A549 (cell line): ENCODE results near the gene LNPEP. TPM values are rescaled to one million over a fixed set of nuclear protein-coding genes. Genes with fewer than 3 reads are reported as not detected.
"Not testable (repeated sequence)": the region's sequence is repeated elsewhere in the genome, so short reads cannot be mapped to it uniquely, and the experiment has no call there.

Experiments
- ATAC-seq, 2 experiments: fragments of 200-7000 bp in 1 of 2; fragments of >200 bp in 1 of 2; cut with Nextera tagmentation in 1 of 2; cut with Tn5 transposase in 1 of 2; 3 replicates each; pipeline versions ENCODE4 v1.8.0 to v1.9.1; 2018 to 2020; ENCODE audit warnings: mild to moderate bottlenecking in 1 of 2, moderate library complexity in 1 of 2
- CTCF ChIA-PET: fragments of 300-600 bp; sonication (Branson Sonifier 250); formaldehyde crosslinking; extraction: SDS; loops from one replicate; lab custom pipeline; 2021; ENCODE audit warnings: antibody characterized with exemption, inconsistent platforms; lab: Yijun Ruan, JAX
- POLR2A ChIA-PET: fragments of 350-600 bp; formaldehyde crosslinking; extraction: SDS; loops from one replicate; lab custom pipeline; 2021; ENCODE audit warnings: antibody characterized with exemption, inconsistent platforms; lab: Yijun Ruan, JAX
- DNase-seq, 2 experiments: peaks; one replicate each; pipeline versions ENCODE4 v3.0.0 to v3.0.0-alpha.2; 2011 to 2016; ENCODE audit warnings: low read depth in 1 of 2, low spot score in 1 of 2
- FAIRE-seq: peaks from 2 replicates; lab custom pipeline; 2011; peaks lifted over from hg19 to GRCh38; lab: Jason Lieb, UNC
- H3K27ac ChIP-seq, 2 experiments: fragments of >200 bp; sonication (Bioruptor Twin); formaldehyde crosslinking; 3 replicates each; pipeline ENCODE4 v1.5.1; 2016 to 2017
- H3K4me1 ChIP-seq: fragments of >200 bp; sonication (Bioruptor Twin); formaldehyde crosslinking; 3 replicates; pipeline ENCODE4 v1.6.1; 2016
- H3K4me2 ChIP-seq: fragments of >200 bp; sonication (Bioruptor Twin); formaldehyde crosslinking; 3 replicates; pipeline ENCODE4 v1.6.1; 2016
- H3K4me3 ChIP-seq: fragments of >200 bp; sonication (Bioruptor Twin); formaldehyde crosslinking; 3 replicates; pipeline ENCODE4 v1.5.1; 2016
- H3K9me3 ChIP-seq: fragments of >200 bp; sonication (Bioruptor Twin); formaldehyde crosslinking; 3 replicates; pipeline ENCODE4 v1.6.1; 2016
- CEBPB ChIP-seq, 2 experiments: fragments of >200 bp in 1 of 2; sonication (Bioruptor Twin) in 1 of 2; formaldehyde crosslinking in 1 of 2; IDR thresholded peaks; 2 replicates each; pipeline ENCODE4 v1.6.1; 2012 to 2016
- CHD2 ChIP-seq: fragments of 150-350 bp; IDR thresholded peaks from 2 replicates; pipeline ENCODE4 v1.6.1; 2014; ENCODE audit warnings: low read length; ENCODE audit not compliant: partially characterized antibody
- CHD4 ChIP-seq: fragments of 200-600 bp; sonication (generic); IDR thresholded peaks from 2 replicates; pipeline ENCODE4 v1.6.1; 2016; ENCODE audit warnings: antibody characterized with exemption, mild to moderate bottlenecking, borderline replicate concordance
- EP300 ChIP-seq, 2 experiments: fragments of >200 bp; sonication (Bioruptor Twin); formaldehyde crosslinking; IDR thresholded peaks; 2 replicates in 1 of 2; 3 replicates in 1 of 2; pipeline ENCODE4 v1.6.1; 2016 to 2017
- ESRRA ChIP-seq: fragments of 150-350 bp; IDR thresholded peaks from 2 replicates; pipeline ENCODE4 v1.6.1; 2014; ENCODE audit warnings: mild to moderate bottlenecking, low read length, borderline replicate concordance
- GATA3 ChIP-seq: IDR thresholded peaks from 2 replicates; pipeline ENCODE4 v1.6.1; 2012; ENCODE audit warnings: borderline replicate concordance
- HDAC2 ChIP-seq: fragments of 200-600 bp; sonication (generic); IDR thresholded peaks from 2 replicates; pipeline ENCODE4 v1.6.1; 2016
- HEYL ChIP-seq: fragments of 250-450 bp; sonication (Bioruptor Pico); IDR thresholded peaks from 2 replicates; pipeline ENCODE4 v1.8.0; 2021; ENCODE audit warnings: mild to moderate bottlenecking, moderate library complexity
- HOXA7 ChIP-seq: fragments of 250-450 bp; sonication (Bioruptor Pico); IDR thresholded peaks from 2 replicates; pipeline ENCODE4 v1.5.0; 2020; ENCODE audit warnings: mild to moderate bottlenecking, moderate library complexity
- HOXB13 ChIP-seq: fragments of 250-450 bp; sonication (Bioruptor Pico); IDR thresholded peaks from 2 replicates; pipeline ENCODE4 v1.5.0; 2020; ENCODE audit warnings: low read depth, mild to moderate bottlenecking, moderate library complexity
- JUN ChIP-seq, 2 experiments: fragments of >200 bp; sonication (Bioruptor Twin); formaldehyde crosslinking; IDR thresholded peaks; 2 replicates in 1 of 2; 3 replicates in 1 of 2; pipeline ENCODE4 v1.6.1; 2016 to 2017
- KDM1A ChIP-seq: fragments of 200-600 bp; sonication (generic); IDR thresholded peaks from 2 replicates; pipeline ENCODE4 v1.6.1; 2016; ENCODE audit warnings: low read depth, mild to moderate bottlenecking
- KDM5A ChIP-seq: fragments of 200-600 bp; sonication (generic); IDR thresholded peaks from 2 replicates; pipeline ENCODE4 v1.6.1; 2016; ENCODE audit warnings: antibody characterized with exemption, mild to moderate bottlenecking
- MAFK ChIP-seq: fragments of 450-650 bp; IDR thresholded peaks from 2 replicates; pipeline ENCODE4 v1.6.1; 2014; ENCODE audit not compliant: partially characterized antibody
- MYC ChIP-seq: IDR thresholded peaks from 2 replicates; pipeline ENCODE4 v1.6.1; 2012; ENCODE audit warnings: mild to moderate bottlenecking, inconsistent platforms, low read length, improper control_type of control experiment, borderline replicate concordance
- NPAS2 ChIP-seq: fragments of 250-450 bp; sonication (Bioruptor Pico); IDR thresholded peaks from 2 replicates; pipeline ENCODE4 v1.8.0; 2022; ENCODE audit warnings: mild to moderate bottlenecking, moderate library complexity, borderline replicate concordance
- NR3C1 ChIP-seq: fragments of >200 bp; sonication (Bioruptor Twin); formaldehyde crosslinking; IDR thresholded peaks from 3 replicates; pipeline ENCODE4 v1.6.1; 2017
- PHF8 ChIP-seq: fragments of 200-600 bp; sonication (generic); IDR thresholded peaks from 2 replicates; pipeline ENCODE4 v1.6.1; 2016; ENCODE audit warnings: low read depth, mild to moderate bottlenecking, antibody characterized with exemption, moderate library complexity, borderline replicate concordance
- POLR2A ChIP-seq: IDR thresholded peaks from 2 replicates; pipeline ENCODE4 v1.6.1; 2012; ENCODE audit warnings: mild to moderate bottlenecking, low read length
- POLR2AphosphoS2 ChIP-seq: conservative IDR thresholded peaks from 2 replicates; pipeline ENCODE4 v1.6.1; 2012; ENCODE audit warnings: low read length, improper control_type of control experiment, inconsistent platforms
- RAD21 ChIP-seq, 2 experiments: fragments of >200 bp in 1 of 2; sonication (Bioruptor Twin) in 1 of 2; formaldehyde crosslinking in 1 of 2; IDR thresholded peaks in 1 of 2; conservative IDR thresholded peaks in 1 of 2; 2 replicates in 1 of 2; 3 replicates in 1 of 2; pipeline ENCODE4 v1.6.1; 2012 to 2018; ENCODE audit warnings: inconsistent platforms in 1 of 2
- RCOR1 ChIP-seq: fragments of 150-350 bp; IDR thresholded peaks from 2 replicates; pipeline ENCODE4 v1.6.1; 2014; ENCODE audit warnings: antibody characterized with exemption, low read length, low read depth
- SMC3 ChIP-seq: fragments of >200 bp; sonication (Bioruptor Twin); formaldehyde crosslinking; IDR thresholded peaks from 3 replicates; pipeline ENCODE4 v1.6.1; 2018; ENCODE audit warnings: inconsistent platforms
- SREBF2 ChIP-seq: fragments of 450-650 bp; IDR thresholded peaks from 2 replicates; pipeline ENCODE4 v1.6.1; 2014; ENCODE audit warnings: mild to moderate bottlenecking, moderate library complexity
- ZC3H11A ChIP-seq: fragments of 450-650 bp; IDR thresholded peaks from 2 replicates; pipeline ENCODE4 v1.6.1; 2014; ENCODE audit warnings: antibody characterized with exemption, mild to moderate bottlenecking
- ZFP36 ChIP-seq: fragments of 450-650 bp; IDR thresholded peaks from 2 replicates; pipeline ENCODE4 v1.6.1; 2014; ENCODE audit warnings: borderline replicate concordance; ENCODE audit not compliant: partially characterized antibody
- WGBS: methylation state at CpG from one replicate; pipeline ENCODE4 v1.1.6; 2017; ENCODE audit errors: missing lambda C conversion rate; 5-methylcytosine and 5-hydroxymethylcytosine counted together
- polyA plus RNA-seq, 4 experiments: library from polyadenylated mRNA; depleted of rRNA in 3 of 4; stranded (reverse); fragments of >200 nt; fragmentation: RNase III in 1 of 4; extraction: RNeasy Plus Mini Kit Qiagen cat#74134 plus additional on column Dnase treatment in 1 of 4; gene quantifications; 2 replicates in 3 of 4; 3 replicates in 1 of 4; pipeline ENCODE4 v1.2.3, GENCODE V29; 2011 to 2017
- TF ChIP-seq, protein P1 (sequence below): fragments of >200 bp; sonication (Bioruptor Twin); formaldehyde crosslinking; IDR thresholded peaks from 3 replicates; pipeline ENCODE4 v1.6.1; 2016
- TF ChIP-seq, protein P2 (sequence below): IDR thresholded peaks from 2 replicates; pipeline ENCODE4 v1.6.1; 2012
- TF ChIP-seq, protein P3 (sequence below): fragments of >200 bp; sonication (Bioruptor Twin); formaldehyde crosslinking; IDR thresholded peaks from 3 replicates; pipeline ENCODE4 v1.5.1; 2016
- TF ChIP-seq, protein P4 (sequence below): fragments of 250-450 bp; sonication (Bioruptor Pico); IDR thresholded peaks from 2 replicates; pipeline ENCODE4 v1.5.0; 2020; ENCODE audit warnings: low read depth, mild to moderate bottlenecking, moderate library complexity

Gene LNPEP
- polyA plus RNA-seq, 2 of the 4 experiments (the other 2 are of a cell fraction), result 5.9 to 19.7 TPM

DNA sequence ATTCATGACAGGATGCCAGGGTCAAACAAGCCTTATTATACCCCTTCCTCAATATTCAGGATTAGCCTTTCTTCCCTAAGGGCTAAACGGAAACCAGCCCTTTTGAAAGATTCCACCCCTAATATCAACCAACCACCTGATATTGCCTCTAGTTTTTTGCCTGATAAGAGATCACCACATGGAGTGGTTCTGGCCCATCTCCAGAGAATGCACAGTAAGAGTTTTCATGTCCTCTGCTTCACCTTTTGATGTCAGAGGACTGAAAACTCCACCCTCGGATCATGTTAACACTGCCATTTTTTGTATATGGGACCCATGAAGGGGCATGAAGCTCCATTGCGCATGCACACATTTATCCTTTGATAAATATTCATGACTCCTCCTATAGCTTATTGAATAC, 5.8 kb upstream of the LNPEP start:
- ChIA-PET CTCF (interaction anchor here (0.8 kb wide), 1 partner anchor 61 kb away, joined by 3 read pairs; no protein-coding TSS in a partner anchor), POLR2A (no interaction called here)
- TF ChIP-seq, protein P1, sequence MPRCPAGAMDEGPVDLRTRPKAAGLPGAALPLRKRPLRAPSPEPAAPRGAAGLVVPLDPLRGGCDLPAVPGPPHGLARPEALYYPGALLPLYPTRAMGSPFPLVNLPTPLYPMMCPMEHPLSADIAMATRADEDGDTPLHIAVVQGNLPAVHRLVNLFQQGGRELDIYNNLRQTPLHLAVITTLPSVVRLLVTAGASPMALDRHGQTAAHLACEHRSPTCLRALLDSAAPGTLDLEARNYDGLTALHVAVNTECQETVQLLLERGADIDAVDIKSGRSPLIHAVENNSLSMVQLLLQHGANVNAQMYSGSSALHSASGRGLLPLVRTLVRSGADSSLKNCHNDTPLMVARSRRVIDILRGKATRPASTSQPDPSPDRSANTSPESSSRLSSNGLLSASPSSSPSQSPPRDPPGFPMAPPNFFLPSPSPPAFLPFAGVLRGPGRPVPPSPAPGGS, result no peak
- TF ChIP-seq PHF8 (no peak), ESRRA (no peak), ZC3H11A (no peak), RCOR1 (no peak), GATA3 (no peak), ZFP36 (no peak), MYC (no peak), HEYL (CRISPR knock-in tag) (no peak), POLR2AphosphoS2 (no peak), NR3C1 (no peak), CEBPB (IDR thresholded peaks at IDR 0.05) (no peak), RAD21 (conservative IDR thresholded peaks at IDR 0.05 in 1 of 2, IDR thresholded peaks at IDR 0.05 in 1 of 2) (no peak)
- TF ChIP-seq, protein P2, sequence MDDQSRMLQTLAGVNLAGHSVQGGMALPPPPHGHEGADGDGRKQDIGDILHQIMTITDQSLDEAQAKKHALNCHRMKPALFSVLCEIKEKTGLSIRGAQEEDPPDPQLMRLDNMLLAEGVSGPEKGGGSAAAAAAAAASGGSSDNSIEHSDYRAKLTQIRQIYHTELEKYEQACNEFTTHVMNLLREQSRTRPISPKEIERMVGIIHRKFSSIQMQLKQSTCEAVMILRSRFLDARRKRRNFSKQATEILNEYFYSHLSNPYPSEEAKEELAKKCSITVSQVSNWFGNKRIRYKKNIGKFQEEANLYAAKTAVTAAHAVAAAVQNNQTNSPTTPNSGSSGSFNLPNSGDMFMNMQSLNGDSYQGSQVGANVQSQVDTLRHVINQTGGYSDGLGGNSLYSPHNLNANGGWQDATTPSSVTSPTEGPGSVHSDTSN, result no peak
- TF ChIP-seq, protein P3, sequence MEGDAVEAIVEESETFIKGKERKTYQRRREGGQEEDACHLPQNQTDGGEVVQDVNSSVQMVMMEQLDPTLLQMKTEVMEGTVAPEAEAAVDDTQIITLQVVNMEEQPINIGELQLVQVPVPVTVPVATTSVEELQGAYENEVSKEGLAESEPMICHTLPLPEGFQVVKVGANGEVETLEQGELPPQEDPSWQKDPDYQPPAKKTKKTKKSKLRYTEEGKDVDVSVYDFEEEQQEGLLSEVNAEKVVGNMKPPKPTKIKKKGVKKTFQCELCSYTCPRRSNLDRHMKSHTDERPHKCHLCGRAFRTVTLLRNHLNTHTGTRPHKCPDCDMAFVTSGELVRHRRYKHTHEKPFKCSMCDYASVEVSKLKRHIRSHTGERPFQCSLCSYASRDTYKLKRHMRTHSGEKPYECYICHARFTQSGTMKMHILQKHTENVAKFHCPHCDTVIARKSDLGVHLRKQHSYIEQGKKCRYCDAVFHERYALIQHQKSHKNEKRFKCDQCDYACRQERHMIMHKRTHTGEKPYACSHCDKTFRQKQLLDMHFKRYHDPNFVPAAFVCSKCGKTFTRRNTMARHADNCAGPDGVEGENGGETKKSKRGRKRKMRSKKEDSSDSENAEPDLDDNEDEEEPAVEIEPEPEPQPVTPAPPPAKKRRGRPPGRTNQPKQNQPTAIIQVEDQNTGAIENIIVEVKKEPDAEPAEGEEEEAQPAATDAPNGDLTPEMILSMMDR, result no peak
- no peak overlapping the region for H3K4me3 ChIP-seq
- H3K4me2 ChIP-seq, result no peak overlapping the region
- H3K27ac ChIP-seq, result no peak overlapping the region
- WGBS, result 96% methylated on average over 3 of the region's 3 CpGs
- ATAC-seq (no peak), DNase-seq (no peak), FAIRE-seq (no peak)
- H3K9me3 ChIP-seq, result no peaks in the 10 kb centered on the region
- peaks cover 10% of the 10 kb centered on the region for H3K4me1 ChIP-seq

DNA sequence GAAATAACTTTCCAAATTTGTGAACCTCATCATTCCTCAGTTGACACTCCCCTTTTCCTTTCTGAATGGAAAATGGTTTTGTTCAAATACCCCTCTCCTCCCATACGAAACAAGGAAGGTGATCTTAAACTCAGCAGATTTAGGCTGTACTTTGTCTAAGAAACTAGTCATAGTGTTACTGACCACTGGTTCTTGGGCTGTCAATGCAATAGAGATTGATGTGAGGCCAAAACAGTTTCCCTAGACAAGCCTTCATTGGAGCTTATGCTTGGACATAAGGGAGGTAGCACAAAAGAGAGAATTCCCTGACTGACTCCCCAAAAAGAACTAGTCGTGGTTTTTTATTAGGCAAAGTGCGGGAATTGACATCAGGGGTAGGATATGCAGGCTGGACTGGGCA, 5.3 kb upstream of the LNPEP start:
- no peaks in the 10 kb centered on the region for H3K9me3 ChIP-seq
- no peak for TF ChIP-seq ESRRA
- TF ChIP-seq, protein P4, sequence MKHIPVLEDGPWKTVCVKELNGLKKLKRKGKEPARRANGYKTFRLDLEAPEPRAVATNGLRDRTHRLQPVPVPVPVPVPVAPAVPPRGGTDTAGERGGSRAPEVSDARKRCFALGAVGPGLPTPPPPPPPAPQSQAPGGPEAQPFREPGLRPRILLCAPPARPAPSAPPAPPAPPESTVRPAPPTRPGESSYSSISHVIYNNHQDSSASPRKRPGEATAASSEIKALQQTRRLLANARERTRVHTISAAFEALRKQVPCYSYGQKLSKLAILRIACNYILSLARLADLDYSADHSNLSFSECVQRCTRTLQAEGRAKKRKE (CRISPR knock-in tag), result no peak
- TF ChIP-seq KDM5A, result no peak
- TF ChIP-seq MAFK, result no peak
- no peak for TF ChIP-seq SMC3
- no peak for TF ChIP-seq NPAS2 (CRISPR knock-in tag)
- TF ChIP-seq, protein P3, result no peak
- TF ChIP-seq HDAC2, result no peak
- no peak for TF ChIP-seq CHD2
- TF ChIP-seq SREBF2, result no peak
- no peak for TF ChIP-seq EP300 (IDR thresholded peaks at IDR 0.05)
- TF ChIP-seq KDM1A, result no peak
- TF ChIP-seq HOXB13 (CRISPR knock-in tag), result no peak
- TF ChIP-seq JUN (IDR thresholded peaks at IDR 0.05), result no peak
- no peak for TF ChIP-seq RAD21 (conservative IDR thresholded peaks at IDR 0.05 in 1 of 2, IDR thresholded peaks at IDR 0.05 in 1 of 2)
- no peak for TF ChIP-seq HOXA7 (CRISPR knock-in tag)
- no peak for TF ChIP-seq CHD4
- TF ChIP-seq POLR2A, result no peak
- TF ChIP-seq, all 56 proteins: peak for 0
- Histone ChIP-seq H3K4me1 (peaks cover 10% of the 10 kb centered on the region), H3K4me3 (no peak overlapping the region), H3K4me2 (no peak overlapping the region), H3K27ac (no peak overlapping the region)
- ChIA-PET POLR2A (no interaction called here), CTCF (interaction anchor here (0.8 kb wide), 1 partner anchor 62 kb away, joined by 3 read pairs; no protein-coding TSS in a partner anchor)
- FAIRE-seq (no peak), DNase-seq (no peak), ATAC-seq (no peak)
- WGBS, result 91% methylated on average over 3 of the region's 3 CpGs

DNA sequence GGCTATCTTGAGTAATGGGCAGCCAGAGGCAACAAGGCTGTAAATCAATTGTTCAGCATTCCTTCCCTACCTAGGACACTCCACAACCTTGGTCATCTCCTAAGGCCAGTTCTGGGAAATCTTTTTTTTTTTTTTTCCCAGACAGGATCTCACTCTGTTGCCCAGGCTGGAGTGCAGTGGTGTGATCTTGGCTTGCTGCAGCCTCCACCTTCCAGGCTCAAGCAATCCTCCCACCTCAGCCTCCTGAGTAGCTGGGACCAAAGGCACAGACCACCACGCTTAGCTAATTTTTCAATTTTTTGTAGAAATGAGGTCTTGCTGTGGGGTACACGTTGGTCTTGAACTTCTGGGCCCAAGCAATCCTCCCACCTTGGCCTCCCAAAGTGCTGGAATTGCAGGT, 4.8 kb upstream of the LNPEP start:
- H3K4me2 ChIP-seq, FAIRE-seq, H3K27ac ChIP-seq, ATAC-seq, H3K4me3 ChIP-seq, DNase-seq, H3K4me1 ChIP-seq, H3K9me3 ChIP-seq, POLR2A ChIA-PET: not testable (repeated sequence)
- 71% methylated on average over 2 of the region's 2 CpGs for WGBS
- CTCF ChIA-PET, result interaction anchor here (1.4 kb wide), 1 partner anchor 115 kb away, joined by 3 read pairs; no protein-coding TSS in a partner anchor
